NCI-H526 (cell line): ENCODE measurements around the gene GYPC.

Experiments used
- DNase-seq, 2 experiments: peaks; one replicate each; lab custom pipeline; 2025; lab: John Stamatoyannopoulos, UW

Gene GYPC

GRCh38 chr2:126732682-126733245 is 76.8 kb downstream of the GYPC start:
- no peak for DNase-seq

GRCh38 chr2:126733795-126734194 is 77.8 kb downstream of the GYPC start:
- DNase-seq, result no peak

- no peak for DNase-seq
These were observed 80.3 kb downstream of the GYPC start for GRCh38 chr2:126736133-126736874.

GRCh38 chr2:126739141-126739540 is 83.2 kb downstream of the GYPC start:
- DNase-seq, result no peak

GRCh38 chr2:126744640-126745039 is 88.7 kb downstream of the GYPC start:
- no peak for DNase-seq
